ENCODE measurements around the gene ART1. TPM values are rescaled to one million over a fixed set of nuclear protein-coding genes. Genes with fewer than 3 reads are reported as not detected.

Gene ART1
- polyA plus RNA-seq, 1 donor (not counting 4 experiments of a cell fraction or from before 2014, with no cell fraction given), result not detected

- Histone ChIP-seq H3K4me3 (ENCODE audit: control insufficient read depth in 2 of 3, extremely low read depth in 1 of 3, insufficient read depth in 2 of 3, low read depth in 1 of 3, low read length in 3 of 3) (no peak overlapping the region), H3K36me3 (ENCODE audit: control insufficient read depth in 2 of 2, extremely low read depth in 1 of 2, insufficient read depth in 2 of 2, low read length in 2 of 2) (no peaks in the 10 kb centered on the region), H4K20me1 (ENCODE audit: control insufficient read depth, extremely low read depth, insufficient read depth, low read length) (no peaks in the 10 kb centered on the region), H3K9me3 (ENCODE audit: control insufficient read depth, low read depth, low read length) (no peaks in the 10 kb centered on the region), H3K27me3 (ENCODE audit: control insufficient read depth, extremely low read depth, insufficient read depth, low read length) (no peaks in the 10 kb centered on the region), H3K4me2 (ENCODE audit: control insufficient read depth, extremely low read depth, insufficient read depth, low read depth, low read length) (no peak overlapping the region), H3K9me1 (ENCODE audit: control insufficient read depth, extremely low read depth, insufficient read depth, low read length) (no peaks in the 10 kb centered on the region), H3K27ac (ENCODE audit: control insufficient read depth, insufficient read depth, low read length) (no peak overlapping the region), H3K9ac (ENCODE audit: control insufficient read depth, extremely low read depth, insufficient read depth, low read length) (no peak overlapping the region), H2AFZ (ENCODE audit: control insufficient read depth, low read length) (no peak overlapping the region), H3K4me1 (ENCODE audit: control insufficient read depth, extremely low read depth, insufficient read depth, low read length) (no peaks in the 10 kb centered on the region), H3K79me2 (ENCODE audit: control insufficient read depth, insufficient read depth, low read length) (no peaks in the 10 kb centered on the region)
- TF ChIP-seq CTCF (optimal IDR thresholded peaks at IDR 0.05 in 1 of 3, IDR thresholded peaks at IDR 0.05 in 1 of 3, conservative IDR thresholded peaks at IDR 0.05 in 1 of 3; ENCODE audit: extremely low read depth in 1 of 3, insufficient read depth in 2 of 3, low read length in 3 of 3), result no peak
- no peak for TF ChIP-seq EZH2 (IDR thresholded peaks at IDR 0.05; ENCODE audit: low read length)
- dilution Hi-C loops (cut with MboI; ENCODE audit: extremely low pct_ligation_motif_present, low sequenced_read_pairs), result no loop called here
- DNase-seq (ENCODE audit: low read depth, low spot score), result no peak
- FAIRE-seq, result no peak
These were observed 40.8 kb upstream of the ART1 start for GRCh38 chr11:3604167-3604566.

- Histone ChIP-seq H2AFZ (ENCODE audit: control insufficient read depth, low read length) (no peak overlapping the region), H3K79me2 (ENCODE audit: control insufficient read depth, insufficient read depth, low read length) (no peaks in the 10 kb centered on the region), H3K4me1 (ENCODE audit: control insufficient read depth, extremely low read depth, insufficient read depth, low read length) (no peaks in the 10 kb centered on the region), H3K27ac (ENCODE audit: control insufficient read depth, insufficient read depth, low read length) (no peak overlapping the region), H3K4me3 (ENCODE audit: control insufficient read depth in 2 of 3, extremely low read depth in 1 of 3, insufficient read depth in 2 of 3, low read depth in 1 of 3, low read length in 3 of 3) (no peak overlapping the region), H3K4me2 (ENCODE audit: control insufficient read depth, extremely low read depth, insufficient read depth, low read depth, low read length) (no peak overlapping the region), H3K36me3 (ENCODE audit: control insufficient read depth in 2 of 2, extremely low read depth in 1 of 2, insufficient read depth in 2 of 2, low read length in 2 of 2) (no peaks in the 10 kb centered on the region), H4K20me1 (ENCODE audit: control insufficient read depth, extremely low read depth, insufficient read depth, low read length) (no peaks in the 10 kb centered on the region), H3K9ac (ENCODE audit: control insufficient read depth, extremely low read depth, insufficient read depth, low read length) (no peak overlapping the region), H3K27me3 (ENCODE audit: control insufficient read depth, extremely low read depth, insufficient read depth, low read length) (no peaks in the 10 kb centered on the region), H3K9me1 (ENCODE audit: control insufficient read depth, extremely low read depth, insufficient read depth, low read length) (no peaks in the 10 kb centered on the region), H3K9me3 (ENCODE audit: control insufficient read depth, low read depth, low read length) (no peaks in the 10 kb centered on the region)
- FAIRE-seq (no peak), DNase-seq (ENCODE audit: low read depth, low spot score) (no peak)
- dilution Hi-C loops (cut with MboI; ENCODE audit: extremely low pct_ligation_motif_present, low sequenced_read_pairs), result no loop called here
- TF ChIP-seq EZH2 (IDR thresholded peaks at IDR 0.05; ENCODE audit: low read length) (no peak), CTCF (optimal IDR thresholded peaks at IDR 0.05 in 1 of 3, IDR thresholded peaks at IDR 0.05 in 1 of 3, conservative IDR thresholded peaks at IDR 0.05 in 1 of 3; ENCODE audit: extremely low read depth in 1 of 3, insufficient read depth in 2 of 3, low read length in 3 of 3) (no peak)
These were observed 39.7 kb upstream of the ART1 start for GRCh38 chr11:3605283-3605662.
